GM19025 (cell line): Measurements from ENCODE around the gene PLK5.

ENCODE experiments used
- ATAC-seq: cut with Tn5 transposase; IDR thresholded peaks from one replicate; pipeline ENCODE4 v1.9.1; 2021; ENCODE audit warnings: mild to moderate bottlenecking, low read depth, moderate library complexity; ENCODE audit not compliant: unreplicated experiment

PLK5 gene

GRCh38 chr19:1574354-1575136 lies 50.7 kb downstream of the PLK5 start:
- no peak for ATAC-seq

- ATAC-seq = no peak
These were observed 51.7 kb downstream of the PLK5 start for GRCh38 chr19:1575323-1576241.

DNA sequence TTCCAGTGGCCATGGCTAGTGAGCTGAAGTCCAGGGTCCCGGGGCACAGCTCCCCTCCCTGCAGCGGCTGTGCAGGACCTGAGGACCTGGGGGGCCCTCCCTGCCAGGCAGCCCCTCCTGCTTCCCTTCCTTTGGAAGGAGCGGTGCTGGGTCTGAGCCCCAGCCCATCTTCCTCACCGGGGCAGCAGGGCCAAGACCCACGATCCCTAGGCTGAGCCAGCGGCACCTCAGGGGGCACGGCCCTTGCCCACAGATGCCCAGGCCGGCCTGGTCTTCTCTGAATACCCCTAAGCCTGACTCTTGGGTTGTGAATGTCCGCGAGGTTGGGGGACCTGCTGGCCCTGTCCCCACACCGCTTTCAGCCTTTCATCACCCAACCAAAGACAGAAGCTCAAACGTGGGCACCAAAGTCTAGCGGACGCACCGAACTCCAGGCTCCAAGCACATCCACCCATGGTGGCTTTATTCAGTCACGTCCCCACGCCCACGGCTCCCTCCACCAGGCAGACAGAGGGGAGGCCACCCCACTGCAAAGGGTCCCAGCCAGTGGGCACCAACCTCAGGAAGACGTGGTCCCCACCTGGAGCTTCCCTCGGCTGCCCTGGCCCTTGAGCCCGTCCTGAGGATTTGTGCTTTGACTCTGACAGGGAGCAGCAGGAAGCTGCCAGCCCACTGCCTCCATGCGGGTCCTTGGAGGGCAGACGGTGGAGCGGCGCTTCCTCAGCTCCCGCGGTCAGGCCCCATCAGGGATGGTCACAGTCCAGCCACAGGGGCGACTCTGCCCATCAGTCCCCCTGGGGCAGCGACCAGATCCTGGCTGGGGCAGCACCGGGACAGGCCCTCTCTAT lies 52.6 kb downstream of the PLK5 start:
- no peak for ATAC-seq

- ATAC-seq = no peak
These were observed 53.4 kb downstream of the PLK5 start for GRCh38 chr19:1577090-1577928.

DNA sequence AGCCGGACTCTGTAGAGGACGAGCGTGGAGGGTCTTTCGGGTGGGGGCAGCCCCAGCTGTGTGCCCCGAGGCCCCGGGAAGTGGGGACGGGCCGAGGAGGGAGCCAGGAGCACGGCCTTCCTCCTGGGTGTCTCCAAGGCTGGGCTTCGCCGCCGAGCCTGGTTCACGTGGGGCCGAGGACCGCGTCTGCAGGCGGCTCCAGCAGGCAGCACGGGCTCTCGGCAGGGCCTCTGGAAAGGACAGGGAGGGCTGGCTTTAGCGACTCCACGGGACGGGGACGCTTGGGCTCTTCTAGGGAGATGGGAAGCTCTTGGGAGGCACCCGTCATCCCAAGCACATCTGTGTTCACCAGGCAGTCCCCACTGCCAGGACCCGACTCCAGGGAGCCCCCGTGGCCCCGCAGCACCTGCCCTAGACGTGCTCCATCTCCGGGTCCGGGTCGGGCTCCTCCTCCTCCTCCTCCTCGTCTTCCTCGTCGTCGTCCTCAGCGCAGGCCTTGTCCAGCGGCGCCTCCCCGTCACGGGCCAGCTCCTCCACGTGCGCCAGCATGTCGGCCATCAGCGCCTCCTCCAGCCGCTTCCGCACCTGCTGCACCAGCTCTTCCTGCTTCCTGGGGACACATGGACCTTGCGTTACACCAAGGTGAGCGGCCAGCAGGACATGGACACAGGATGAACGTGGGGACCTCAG lies 54.2 kb downstream of the PLK5 start:
- ATAC-seq = no peak

- no peak for ATAC-seq
These were observed 55.3 kb downstream of the PLK5 start for GRCh38 chr19:1579222-1579621.

- no peak for ATAC-seq
These were observed 56.5 kb downstream of the PLK5 start for GRCh38 chr19:1580382-1580781.

- ATAC-seq = no peak
These were observed 57.1 kb downstream of the PLK5 start for GRCh38 chr19:1580957-1581356.

- no peak for ATAC-seq
These were observed 58.3 kb downstream of the PLK5 start for GRCh38 chr19:1582201-1582600.

DNA sequence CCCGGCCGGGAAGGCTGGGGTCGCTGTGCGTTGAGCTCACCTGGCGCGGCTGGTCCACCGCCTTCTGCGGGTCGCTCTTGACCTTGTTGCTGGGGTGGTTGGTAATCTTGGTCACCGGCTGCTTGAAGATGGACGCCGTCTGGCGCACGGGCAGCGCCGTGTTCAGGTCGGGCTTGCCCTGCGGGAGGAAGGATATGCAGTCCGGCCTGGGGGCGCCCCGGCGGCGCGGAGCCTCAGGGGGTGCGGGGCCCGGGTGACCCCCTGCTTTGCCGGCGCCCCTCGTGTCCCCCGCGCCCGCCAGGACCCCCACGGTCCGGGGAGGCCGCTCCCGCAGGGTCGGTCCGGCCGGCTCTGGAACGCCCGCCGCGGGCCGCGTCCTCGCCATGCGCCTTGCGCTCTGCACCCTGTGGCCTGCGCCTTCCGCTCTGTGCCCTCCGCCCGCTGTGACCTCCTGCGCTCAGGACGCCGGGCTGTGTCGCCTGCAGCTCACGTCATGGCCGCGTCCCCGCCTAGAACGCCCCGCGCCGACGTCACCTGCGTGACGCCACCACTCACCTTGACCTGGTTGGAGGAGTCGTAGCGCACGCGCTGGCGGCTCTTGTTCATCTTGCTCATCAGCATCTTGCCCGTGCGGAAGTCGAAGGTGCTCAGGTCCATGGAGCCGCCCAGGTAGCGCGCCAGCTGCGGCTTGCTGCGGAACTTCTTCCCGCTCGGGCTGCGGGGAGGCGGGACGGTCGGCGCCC lies 60.8 kb downstream of the PLK5 start:
- no peak for ATAC-seq

- ATAC-seq = no peak
These were observed 61.3 kb downstream of the PLK5 start for GRCh38 chr19:1585243-1585580.
